Measurements from ENCODE around the gene SLC7A9. TPM values are rescaled to one million over a fixed set of nuclear protein-coding genes. Genes with fewer than 3 reads are reported as not detected.

The SLC7A9 gene
- total RNA-seq, 2 donors from 2014 or later = not detected

DNA sequence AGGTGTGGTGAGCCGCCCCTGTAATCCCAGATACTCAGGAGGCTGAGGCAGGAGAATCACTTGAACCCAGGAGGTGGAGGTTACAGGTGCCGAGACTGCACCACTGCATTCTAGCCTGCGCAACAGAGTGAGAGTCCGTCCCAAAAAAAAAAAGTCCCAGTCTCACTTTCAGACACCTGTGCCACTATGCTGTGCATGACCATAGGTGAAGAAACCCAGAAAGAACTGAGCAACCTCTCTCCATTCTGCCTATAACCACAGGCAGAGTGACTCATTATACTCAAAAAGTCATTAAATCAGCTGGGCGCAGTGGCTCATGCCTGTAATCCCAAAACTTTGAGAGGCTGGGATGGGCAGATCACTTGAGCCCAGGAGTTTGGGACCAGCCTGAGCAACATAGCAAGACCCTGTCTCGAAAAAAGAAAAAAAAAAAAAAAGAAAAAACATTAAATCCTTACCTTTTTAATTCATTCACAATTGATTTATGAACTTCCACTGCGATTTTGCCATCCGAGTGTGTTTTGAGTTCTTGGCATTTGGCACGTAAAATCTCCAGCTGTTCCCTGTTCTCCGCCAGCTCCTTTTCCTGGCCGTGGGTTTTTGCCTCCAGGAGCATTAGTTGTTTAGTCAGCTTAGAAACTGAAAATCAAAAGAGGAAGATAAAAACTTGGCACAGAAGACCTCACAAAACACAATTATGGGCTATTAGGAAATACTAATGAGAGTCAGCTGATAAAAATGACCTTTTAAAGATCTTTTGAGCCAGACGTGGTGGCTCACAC lies 45.5 kb upstream of the SLC7A9 start:
- Histone ChIP-seq H3K4me3 (no peak overlapping the region), H3K27ac (no peak overlapping the region), H3K4me1 (no peaks in the 10 kb centered on the region), H3K9me3 (no peaks in the 10 kb centered on the region), H3K27me3 (no peaks in the 10 kb centered on the region), H3K36me3 (replicated peaks in 1 of 2; ENCODE audit: insufficient read depth in 1 of 2, low read depth in 2 of 2) (no peaks in the 10 kb centered on the region)
- no peak for TF ChIP-seq POLR2A (IDR thresholded peaks at IDR 0.05)
- TF ChIP-seq, protein P1, sequence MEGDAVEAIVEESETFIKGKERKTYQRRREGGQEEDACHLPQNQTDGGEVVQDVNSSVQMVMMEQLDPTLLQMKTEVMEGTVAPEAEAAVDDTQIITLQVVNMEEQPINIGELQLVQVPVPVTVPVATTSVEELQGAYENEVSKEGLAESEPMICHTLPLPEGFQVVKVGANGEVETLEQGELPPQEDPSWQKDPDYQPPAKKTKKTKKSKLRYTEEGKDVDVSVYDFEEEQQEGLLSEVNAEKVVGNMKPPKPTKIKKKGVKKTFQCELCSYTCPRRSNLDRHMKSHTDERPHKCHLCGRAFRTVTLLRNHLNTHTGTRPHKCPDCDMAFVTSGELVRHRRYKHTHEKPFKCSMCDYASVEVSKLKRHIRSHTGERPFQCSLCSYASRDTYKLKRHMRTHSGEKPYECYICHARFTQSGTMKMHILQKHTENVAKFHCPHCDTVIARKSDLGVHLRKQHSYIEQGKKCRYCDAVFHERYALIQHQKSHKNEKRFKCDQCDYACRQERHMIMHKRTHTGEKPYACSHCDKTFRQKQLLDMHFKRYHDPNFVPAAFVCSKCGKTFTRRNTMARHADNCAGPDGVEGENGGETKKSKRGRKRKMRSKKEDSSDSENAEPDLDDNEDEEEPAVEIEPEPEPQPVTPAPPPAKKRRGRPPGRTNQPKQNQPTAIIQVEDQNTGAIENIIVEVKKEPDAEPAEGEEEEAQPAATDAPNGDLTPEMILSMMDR (IDR thresholded peaks at IDR 0.05) = no peak
- intact Hi-C loops (cut with DNase I) = no loop called here
- ATAC-seq (no peak), DNase-seq (no peak)
- 69 to 89% methylated on average over 12 of the region's 12 CpGs for WGBS, 2 donors

DNA sequence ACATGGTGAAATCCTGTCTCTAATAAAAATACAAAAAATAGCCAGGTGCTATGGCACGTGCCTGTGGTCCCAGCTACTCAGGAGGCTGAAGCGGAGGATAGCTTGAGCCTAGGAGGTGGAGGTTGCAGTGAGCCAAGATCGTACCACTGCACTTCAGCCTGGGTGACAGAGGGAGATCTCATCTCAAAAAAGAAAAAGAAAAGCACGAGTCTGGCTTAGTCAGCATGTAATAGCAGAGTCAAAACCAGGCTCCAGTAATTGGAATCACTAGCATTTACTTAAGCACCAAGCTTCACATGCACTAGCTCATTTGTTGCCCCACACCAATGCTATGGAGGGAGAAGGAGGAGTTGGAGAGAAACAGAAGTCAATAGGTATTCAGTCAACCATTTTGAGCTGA lies 41.9 kb upstream of the SLC7A9 start:
- intact Hi-C loops (cut with DNase I) = no loop called here
- TF ChIP-seq, protein P1 (IDR thresholded peaks at IDR 0.05) = no peak
- no peak for TF ChIP-seq POLR2A (IDR thresholded peaks at IDR 0.05)
- WGBS, 2 donors = 84 to 90% methylated on average over 4 of the region's 4 CpGs
- Histone ChIP-seq H3K36me3 (replicated peaks in 1 of 2; ENCODE audit: insufficient read depth in 1 of 2, low read depth in 2 of 2) (peaks cover 2 to 4% of the 10 kb centered on the region in 2 donors), H3K4me3 (no peak overlapping the region), H3K27me3 (no peaks in the 10 kb centered on the region), H3K27ac (no peak overlapping the region), H3K4me1 (no peaks in the 10 kb centered on the region), H3K9me3 (no peaks in the 10 kb centered on the region)
- ATAC-seq = no peak
- DNase-seq = no peak

DNA sequence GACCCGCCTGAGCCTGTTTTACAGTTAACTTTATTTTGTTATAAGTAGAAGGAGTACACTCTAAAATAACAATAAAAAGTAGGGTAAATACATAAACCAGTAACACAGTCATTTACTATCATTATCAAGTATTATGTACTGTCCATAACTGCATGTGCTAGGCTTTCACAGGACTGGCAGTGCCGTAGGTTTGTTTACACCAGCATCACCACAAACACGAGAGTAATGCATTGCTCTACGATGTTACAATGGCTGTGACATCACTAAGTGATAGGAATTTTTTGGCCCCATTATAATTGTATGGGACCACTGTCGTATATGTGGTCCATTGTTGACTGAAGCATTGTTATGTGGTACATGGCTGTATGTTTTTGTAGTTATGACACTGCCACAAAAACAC lies 41.3 kb upstream of the SLC7A9 start:
- intact Hi-C loops (cut with DNase I) = no loop called here
- ATAC-seq = no peak
- Histone ChIP-seq H3K36me3 (replicated peaks in 1 of 2; ENCODE audit: insufficient read depth in 1 of 2, low read depth in 2 of 2) (peaks cover 2 to 4% of the 10 kb centered on the region in 2 donors), H3K9me3 (no peaks in the 10 kb centered on the region), H3K27ac (no peak overlapping the region), H3K27me3 (no peaks in the 10 kb centered on the region), H3K4me3 (no peak overlapping the region), H3K4me1 (no peaks in the 10 kb centered on the region)
- TF ChIP-seq, protein P1 (IDR thresholded peaks at IDR 0.05) = no peak
- no peak for TF ChIP-seq POLR2A (IDR thresholded peaks at IDR 0.05)
- whole genome bisulfite sequencing, 2 donors = 85 to 95% methylated on average over 5 of the region's 5 CpGs
- DNase-seq = no peak

DNA sequence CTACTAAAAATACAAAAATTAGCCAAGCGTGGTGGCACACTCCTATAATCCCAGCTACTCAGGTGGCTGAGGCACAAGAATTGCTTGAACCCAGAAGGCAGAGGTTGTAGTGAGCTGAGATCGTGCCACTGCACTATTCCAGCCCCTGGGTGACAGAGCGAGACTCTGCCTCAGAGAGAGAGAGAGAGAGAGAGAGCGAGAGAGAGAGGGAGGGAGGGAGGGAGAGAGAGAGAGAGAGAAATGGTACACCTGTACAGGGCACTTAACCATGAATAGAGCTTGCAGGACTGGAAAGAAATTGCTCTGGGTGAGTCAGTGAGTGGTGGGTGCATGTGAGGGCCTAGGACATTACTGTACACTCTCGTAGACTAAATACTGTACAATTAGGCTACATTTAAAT lies 40.5 kb upstream of the SLC7A9 start:
- H3K4me3 ChIP-seq = no peak overlapping the region
- 98 to 100% methylated on average over 5 of the region's 5 CpGs for WGBS, 2 donors
- TF ChIP-seq, protein P1 (IDR thresholded peaks at IDR 0.05) = no peak
- no peak for TF ChIP-seq POLR2A (IDR thresholded peaks at IDR 0.05)
- no peak overlapping the region for H3K27ac ChIP-seq
- H3K4me1 ChIP-seq = no peaks in the 10 kb centered on the region
- no peaks in the 10 kb centered on the region for H3K27me3 ChIP-seq
- intact Hi-C loops (cut with DNase I) = no loop called here
- ATAC-seq (no peak), DNase-seq (no peak)
- H3K36me3 ChIP-seq (replicated peaks in 1 of 2; ENCODE audit: insufficient read depth in 1 of 2, low read depth in 2 of 2) = peaks cover 2 to 4% of the 10 kb centered on the region in 2 donors
- H3K9me3 ChIP-seq = no peaks in the 10 kb centered on the region

DNA sequence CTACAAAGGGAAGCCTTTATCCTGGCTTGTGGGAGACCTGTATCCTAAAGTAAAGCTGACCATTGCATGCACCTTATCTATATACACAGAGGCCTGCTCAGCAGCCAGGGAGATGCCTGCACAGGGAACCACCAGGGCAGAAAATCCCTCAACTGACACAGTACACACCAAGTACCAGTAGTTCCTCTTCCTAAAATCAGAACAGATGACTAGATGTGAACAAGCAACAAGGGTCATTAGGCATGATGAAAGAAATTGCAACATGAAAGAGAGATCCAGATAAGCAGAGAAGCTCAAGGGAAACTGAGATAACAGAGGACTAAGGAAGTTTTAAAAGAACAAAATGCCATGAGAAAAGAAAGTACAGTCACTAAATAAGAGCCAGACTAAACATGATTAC lies 39.7 kb upstream of the SLC7A9 start:
- H3K9me3 ChIP-seq = no peaks in the 10 kb centered on the region
- H3K4me3 ChIP-seq = no peak overlapping the region
- ATAC-seq (no peak), DNase-seq (no peak)
- H3K27me3 ChIP-seq = no peaks in the 10 kb centered on the region
- H3K27ac ChIP-seq = no peak overlapping the region
- TF ChIP-seq POLR2A (IDR thresholded peaks at IDR 0.05) = no peak
- TF ChIP-seq, protein P1 (IDR thresholded peaks at IDR 0.05) = no peak
- intact Hi-C loops (cut with DNase I) = no loop called here
- no peaks in the 10 kb centered on the region for H3K4me1 ChIP-seq
- H3K36me3 ChIP-seq (replicated peaks in 1 of 2; ENCODE audit: insufficient read depth in 1 of 2, low read depth in 2 of 2) = peaks cover 2 to 4% of the 10 kb centered on the region in 2 donors
